ENCODE data around the gene SLC38A9.

The SLC38A9 gene

DNA sequence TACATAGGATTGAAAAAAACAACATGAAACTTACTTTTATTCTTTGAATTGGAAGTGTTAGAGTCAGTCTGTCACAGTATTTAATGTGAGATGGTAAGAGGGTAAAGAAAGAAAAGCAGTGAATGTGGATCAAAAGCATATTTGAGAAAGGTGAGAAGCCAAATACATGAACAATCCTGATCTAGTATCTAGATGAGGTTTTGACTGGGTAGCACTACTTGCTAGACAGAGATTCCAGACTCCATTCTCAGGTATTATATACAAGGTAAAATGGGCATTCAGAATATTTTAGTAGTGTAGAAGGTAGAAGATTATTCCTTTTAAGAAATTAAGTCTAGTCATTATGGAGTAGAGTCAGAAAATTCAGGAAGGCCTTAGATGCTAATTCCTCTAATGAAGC lies 62.2 kb downstream of the SLC38A9 start:
- no peak for DNase-seq (ENCODE audit: low spot score)

- no peak for DNase-seq (ENCODE audit: low spot score)
Measured at GRCh38 chr5:55645304-55645703, 66.8 kb downstream of the SLC38A9 start.

DNA sequence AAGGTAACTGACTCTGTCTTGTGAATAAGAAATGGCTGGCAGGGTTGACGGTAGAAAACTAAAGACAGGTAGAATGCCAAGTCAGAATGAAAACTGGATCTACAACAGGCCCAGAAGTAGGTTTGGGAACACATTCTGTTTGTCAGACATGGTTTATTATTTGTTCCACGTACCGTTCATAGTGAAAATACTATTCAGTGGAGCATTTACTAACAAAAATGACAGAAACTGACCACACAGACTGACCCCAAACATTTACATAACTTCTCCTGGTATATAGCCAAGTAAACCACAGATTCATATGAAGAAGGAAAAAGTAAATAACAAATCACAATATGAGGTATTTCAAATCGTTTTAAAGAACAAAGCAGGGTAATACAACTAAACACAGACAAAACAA lies 73.7 kb downstream of the SLC38A9 start:
- no peak for DNase-seq (ENCODE audit: low spot score)

DNA sequence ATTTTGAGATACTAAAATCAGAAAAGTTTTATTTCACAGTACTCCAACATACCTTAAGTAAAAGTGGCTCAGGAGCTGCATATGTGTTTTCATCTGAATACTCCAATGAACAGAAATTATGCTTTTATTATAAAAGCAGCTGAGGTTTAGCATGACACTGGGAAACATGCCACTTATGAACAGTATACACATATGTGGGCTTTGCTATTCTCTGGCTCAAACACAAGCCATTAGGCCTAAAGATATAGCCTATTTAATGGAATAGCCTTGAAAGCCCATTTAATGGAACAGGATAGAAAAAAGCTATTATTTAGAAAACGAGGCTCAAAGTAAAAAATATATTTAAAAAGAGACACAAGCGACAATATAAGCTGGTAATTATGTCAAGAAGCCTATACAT lies 74.1 kb downstream of the SLC38A9 start:
- no peak for DNase-seq (ENCODE audit: low spot score)

DNA sequence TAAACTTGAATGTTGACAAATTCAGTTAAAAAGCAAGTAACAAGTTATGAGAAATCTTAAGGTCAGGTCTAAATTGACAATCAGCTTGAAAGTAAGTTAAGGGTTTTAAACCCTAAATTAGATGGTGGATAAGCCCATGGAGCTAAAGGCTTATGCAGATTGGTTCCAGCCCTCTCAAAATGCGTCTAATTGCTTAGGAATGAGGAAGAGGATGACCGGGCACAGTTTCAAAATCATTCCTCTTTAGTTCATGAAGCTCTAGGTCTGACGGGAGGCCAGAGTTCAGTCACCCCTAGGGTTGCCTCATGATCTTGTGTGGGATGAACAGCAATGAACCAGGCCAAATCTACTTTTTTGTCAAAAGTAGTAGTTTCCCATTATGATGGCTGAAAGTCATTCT lies 75.4 kb downstream of the SLC38A9 start:
- DNase-seq (ENCODE audit: low spot score) = peak; percentile 41

- DNase-seq (ENCODE audit: low spot score) = no peak
Measured at GRCh38 chr5:55636177-55636576, 75.9 kb downstream of the SLC38A9 start.

- DNase-seq (ENCODE audit: low spot score) = no peak
Measured at GRCh38 chr5:55634866-55635265, 77.3 kb downstream of the SLC38A9 start.

DNA sequence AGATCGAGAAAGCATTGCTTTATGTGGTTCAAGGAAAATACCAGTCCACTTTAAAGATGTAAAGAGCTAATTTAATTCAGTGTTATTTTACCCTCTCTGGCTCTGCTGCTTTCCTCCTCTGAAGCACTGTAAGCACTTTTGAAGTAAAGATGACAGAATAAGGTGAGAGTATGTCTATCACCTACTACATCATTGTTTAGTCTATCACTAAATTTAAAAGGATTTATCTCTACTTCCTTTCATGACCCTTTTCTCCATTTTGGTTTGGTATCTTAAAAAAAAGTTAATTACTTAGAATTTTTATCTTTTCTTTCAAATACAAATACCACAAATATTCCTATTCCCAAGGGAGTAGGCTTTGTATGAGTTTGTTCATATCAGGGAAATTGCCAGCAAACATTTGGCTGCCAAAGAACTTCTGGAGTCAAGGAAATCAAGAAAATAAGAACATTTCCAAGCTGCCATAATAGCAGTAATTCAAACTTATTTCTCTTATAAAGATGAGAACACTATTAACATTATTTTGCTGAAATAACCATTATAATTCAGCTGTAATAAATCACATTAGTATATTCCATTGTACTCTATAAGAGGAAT lies 77.8 kb downstream of the SLC38A9 start:
- no peak for DNase-seq (ENCODE audit: low spot score)

DNA sequence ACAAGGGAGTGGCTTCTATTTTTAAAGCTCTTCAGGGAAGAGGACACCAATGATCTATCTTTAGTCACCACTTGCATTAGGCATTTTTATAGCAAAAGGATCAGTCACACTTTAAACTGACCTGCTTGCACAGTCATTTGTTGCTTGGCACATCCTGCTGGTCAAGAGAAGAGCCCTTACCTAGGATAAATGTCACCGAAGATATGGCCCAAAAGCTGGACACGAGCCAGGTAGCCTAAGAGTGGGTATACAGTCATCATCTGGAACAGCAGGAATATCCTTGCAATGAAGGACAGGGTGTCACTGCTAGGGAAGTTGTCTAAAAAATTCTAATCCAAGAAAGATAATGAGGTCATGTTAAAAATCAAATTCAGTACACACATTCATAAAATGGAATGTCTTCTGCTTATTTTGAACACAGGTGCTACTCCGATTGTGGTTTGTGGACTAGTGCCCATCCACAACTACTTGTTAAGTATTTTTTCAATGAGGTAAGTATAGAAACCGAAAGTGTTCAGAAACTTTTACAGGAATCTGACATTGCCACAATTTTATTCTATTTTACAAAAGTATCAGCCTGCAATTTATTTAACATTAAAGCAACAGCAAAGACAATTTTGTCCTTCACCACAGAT lies 78.4 kb downstream of the SLC38A9 start:
- peak; percentile 70 for DNase-seq (ENCODE audit: low spot score)

DNA sequence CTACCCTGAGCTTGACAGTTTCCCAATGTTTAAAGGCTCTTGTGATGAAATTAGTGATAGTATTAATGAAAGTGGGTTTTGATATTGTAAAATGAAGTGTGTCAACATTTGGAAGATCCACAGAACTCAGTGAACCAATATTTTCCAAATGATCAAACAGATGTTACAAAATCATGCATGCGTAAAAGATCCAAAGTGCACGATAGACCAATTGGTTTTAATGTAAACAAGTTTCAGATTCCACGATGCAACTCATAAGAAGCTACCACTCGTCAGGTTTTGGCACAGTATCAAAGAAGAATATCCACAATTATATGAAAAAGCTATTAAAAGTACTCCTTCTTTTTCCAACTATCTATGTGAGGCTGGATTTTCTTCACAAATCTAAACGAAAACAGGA lies 82.3 kb downstream of the SLC38A9 start:
- no peak for DNase-seq (ENCODE audit: low spot score)

DNA sequence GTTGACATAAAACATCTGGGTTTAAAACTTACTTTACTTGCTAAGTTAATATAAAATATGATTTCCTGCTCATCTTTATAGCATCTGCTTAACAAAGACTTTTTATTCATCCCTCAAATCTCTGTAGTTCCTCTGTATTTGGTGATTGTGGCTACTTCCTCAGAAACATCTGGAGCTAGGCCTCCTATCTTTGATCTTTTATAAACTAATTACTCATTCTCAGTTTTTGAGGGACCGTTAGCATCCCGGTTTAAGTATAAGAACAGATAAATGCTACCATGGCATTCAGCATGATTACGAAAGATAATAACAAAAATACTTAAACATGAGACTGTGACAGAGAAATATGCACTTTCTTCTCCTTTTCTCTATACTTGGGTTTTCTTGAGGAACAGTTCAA lies 85.3 kb downstream of the SLC38A9 start:
- no peak for DNase-seq (ENCODE audit: low spot score)

DNA sequence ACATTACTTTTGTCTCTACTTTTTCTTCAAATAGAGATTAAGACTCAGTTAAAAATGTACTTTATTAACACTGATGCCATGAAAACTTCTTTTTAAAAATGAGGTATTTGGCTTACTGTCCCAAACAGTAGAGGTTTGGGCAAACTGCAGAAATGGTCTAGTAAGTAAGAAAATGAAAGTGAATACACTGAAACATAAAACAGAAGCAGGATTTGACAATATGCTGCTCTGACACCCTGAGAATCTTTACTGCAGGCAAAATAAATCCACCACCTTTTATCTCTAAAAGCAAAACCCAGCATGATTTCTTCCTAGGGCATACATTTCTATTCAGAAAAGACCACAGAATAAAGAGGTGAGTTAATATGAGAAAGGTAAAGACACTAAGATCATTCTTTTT lies 86.2 kb downstream of the SLC38A9 start:
- DNase-seq (ENCODE audit: low spot score) = no peak

DNA sequence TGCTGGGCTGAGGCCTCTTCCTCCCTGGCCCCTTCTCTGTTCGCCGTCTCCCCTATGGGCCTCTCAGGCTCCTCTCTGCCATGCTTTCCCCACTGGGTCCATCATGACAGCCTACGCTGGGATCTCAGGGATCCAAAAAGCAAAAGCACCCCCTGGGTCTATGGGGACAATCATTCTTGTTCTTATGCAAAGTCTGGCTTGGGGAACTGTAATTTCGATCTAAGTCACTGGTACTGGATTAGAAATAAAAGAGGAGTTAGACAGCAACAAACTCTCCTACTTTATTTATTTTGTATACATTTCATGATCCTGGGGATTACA lies 86.6 kb downstream of the SLC38A9 start:
- no peak for DNase-seq (ENCODE audit: low spot score)

- no peak for DNase-seq (ENCODE audit: low spot score)
Measured at GRCh38 chr5:55624841-55625588, 87.1 kb downstream of the SLC38A9 start.

DNA sequence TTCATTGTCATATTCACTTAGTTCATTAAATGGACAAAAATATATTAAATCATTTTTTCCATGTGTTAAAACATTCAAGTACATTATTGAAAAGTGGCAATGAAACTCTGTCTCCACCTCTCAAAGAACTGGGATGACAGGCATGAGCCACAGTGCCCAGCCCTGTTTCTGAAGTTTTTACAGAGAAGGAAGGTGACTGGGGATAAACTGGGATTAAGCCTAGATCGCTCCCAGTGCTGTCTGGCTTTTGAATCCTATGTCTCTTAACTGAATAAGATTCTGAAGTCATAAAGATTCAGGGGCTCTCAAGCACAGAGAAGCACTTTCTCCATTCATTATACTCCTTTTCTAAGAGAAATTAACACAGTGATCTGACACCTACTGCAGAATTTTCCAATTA lies 88.3 kb downstream of the SLC38A9 start:
- DNase-seq (ENCODE audit: low spot score) = no peak

GRCh38 chr5:55622460-55622859 lies 89.7 kb downstream of the SLC38A9 start:
- DNase-seq (ENCODE audit: low spot score) = no peak

DNA sequence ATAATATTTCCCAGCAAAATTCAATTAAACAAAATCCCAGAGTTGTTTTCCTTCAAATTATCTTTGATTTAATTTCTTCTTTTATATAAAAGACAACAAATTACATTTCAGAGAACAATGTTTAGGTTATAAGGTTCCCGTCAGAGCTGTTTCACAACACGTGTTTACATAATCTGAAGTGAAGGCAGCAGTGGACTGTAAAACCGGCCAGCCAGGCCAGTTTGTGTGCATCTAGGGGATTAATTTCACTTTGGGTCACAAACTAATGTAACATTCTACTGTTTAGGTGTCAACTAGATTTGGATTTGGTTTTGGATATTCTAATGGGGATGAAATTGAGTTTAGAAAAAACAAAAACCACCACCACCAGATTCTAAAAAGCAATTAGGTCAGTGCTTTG lies 90.9 kb downstream of the SLC38A9 start:
- DNase-seq (ENCODE audit: low spot score) = no peak

DNA sequence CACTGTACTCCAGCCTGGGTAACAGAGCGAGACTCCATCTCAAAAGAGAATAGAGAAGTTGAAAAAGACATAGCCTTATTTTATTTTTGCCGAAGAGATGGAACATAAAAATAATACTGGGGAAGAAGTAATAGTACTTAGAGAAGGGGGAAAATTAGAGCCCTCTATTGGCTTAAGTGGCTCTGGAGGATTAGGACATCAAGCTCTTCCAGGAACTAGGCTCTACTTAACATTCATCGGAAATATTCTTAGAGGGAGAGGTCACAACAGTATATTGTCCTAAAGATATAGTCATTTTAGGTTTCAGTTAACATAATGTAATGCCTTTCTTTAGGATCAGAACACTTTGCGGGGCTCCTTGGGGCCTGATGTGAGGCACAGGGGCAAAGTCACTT lies 91.4 kb downstream of the SLC38A9 start:
- no peak for DNase-seq (ENCODE audit: low spot score)

- no peak for DNase-seq (ENCODE audit: low spot score)
Measured at GRCh38 chr5:55620009-55620765, 91.9 kb downstream of the SLC38A9 start.

GRCh38 chr5:55618318-55618717 lies 93.8 kb downstream of the SLC38A9 start:
- DNase-seq (ENCODE audit: low spot score) = no peak

DNA sequence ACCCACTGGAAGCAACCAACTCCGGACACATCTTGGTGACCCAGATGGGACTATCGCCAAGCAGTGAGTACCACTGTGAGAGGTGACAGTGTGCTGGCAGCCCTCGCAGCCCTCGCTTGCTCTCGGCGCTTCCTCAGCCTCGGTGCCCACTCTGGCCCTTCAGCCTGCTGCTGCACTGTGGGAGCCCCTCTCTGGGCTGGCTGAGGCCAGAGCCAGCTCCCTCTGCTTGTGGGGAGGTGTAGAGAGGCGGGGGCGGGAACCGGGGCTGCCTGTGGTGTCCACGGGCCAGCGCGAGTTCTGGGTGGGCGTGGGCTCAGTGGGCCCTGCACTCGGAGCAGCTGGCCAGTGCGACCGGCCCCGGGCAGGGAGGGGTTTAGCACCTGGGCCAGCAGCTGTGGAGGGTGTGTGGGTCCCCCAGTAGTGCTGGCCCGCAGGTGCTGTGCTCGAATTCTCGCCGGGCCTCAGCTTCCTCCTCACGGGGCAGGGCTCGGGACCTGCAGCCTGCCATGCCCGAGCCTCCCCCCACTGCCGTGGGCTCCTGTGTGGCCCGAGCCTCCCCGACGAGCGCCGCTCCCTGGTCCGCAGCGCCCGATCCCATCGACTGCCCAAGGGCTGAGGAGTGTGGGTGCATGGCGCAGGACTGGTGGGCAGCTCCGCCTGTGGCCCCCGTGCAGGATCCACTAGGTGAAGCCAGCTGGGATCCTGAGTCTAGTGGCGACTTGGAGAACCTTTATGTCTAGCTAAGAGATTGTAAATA lies 98.8 kb downstream of the SLC38A9 start:
- no peak for DNase-seq (ENCODE audit: low spot score)

GRCh38 chr5:55610542-55610941 lies 101.6 kb downstream of the SLC38A9 start:
- DNase-seq (ENCODE audit: low spot score) = no peak

Measured in LoVo (cell line).